ENCODE data around the gene SULT1A2. TPM values are rescaled to one million over a fixed set of nuclear protein-coding genes. Genes with fewer than 3 reads are reported as not detected.

SULT1A2 gene
- total and polyA plus RNA-seq, 7 donors, result 0.09 to 1.5 (median 0.34) TPM; not detected in 2

- Histone ChIP-seq H3K27ac (no peak overlapping the region), H3K4me3 (no peak overlapping the region), H3K36me3 (ENCODE audit: insufficient read depth in 1 of 2, low read depth in 1 of 2) (peaks cover 0 to 9% of the 10 kb centered on the region in 2 donors), H3K9me3 (no peaks in the 10 kb centered on the region), H3K27me3 (ENCODE audit: insufficient read depth in 3 of 3, low read length in 2 of 3) (no peaks in the 10 kb centered on the region), H3K4me1 (peaks cover 10% of the 10 kb centered on the region)
- TF ChIP-seq CTCF (IDR thresholded peaks at IDR 0.05), result no peak
- ATAC-seq (no peak), DNase-seq (no peak)
- intact Hi-C loops (cut with DNase I), result loop anchor here in 1 of 2 donors (5.0 kb wide), 1 partner anchor 35 kb away; no protein-coding TSS in a partner anchor
- 95 to 98% (median 95%) methylated on average over 9 of the region's 9 CpGs for WGBS, 3 donors
Observed at GRCh38 chr16:28607116-28607623, 10.3 kb upstream of the SULT1A2 start.

GRCh38 chr16:28606291-28607115, 9.7 kb upstream of the SULT1A2 start:
- no peaks in the 10 kb centered on the region for H3K27me3 ChIP-seq (ENCODE audit: insufficient read depth in 3 of 3, low read length in 2 of 3)
- H3K27ac ChIP-seq, result no peak overlapping the region
- no peak for TF ChIP-seq CTCF (IDR thresholded peaks at IDR 0.05)
- H3K36me3 ChIP-seq (ENCODE audit: insufficient read depth in 1 of 2, low read depth in 1 of 2), result peaks cover 0 to 9% of the 10 kb centered on the region in 2 donors
- intact Hi-C loops (cut with DNase I), result loop anchor here in 1 of 2 donors (5.0 kb wide), 1 partner anchor 34 kb away; no protein-coding TSS in a partner anchor
- H3K9me3 ChIP-seq, result no peaks in the 10 kb centered on the region
- WGBS, 3 donors, result 86 to 92% (median 90%) methylated on average over 15 to 16 of the region's 16 CpGs
- no peak for ATAC-seq
- DNase-seq, result no peak
- H3K4me1 ChIP-seq, result peaks cover 10% of the 10 kb centered on the region
- H3K4me3 ChIP-seq, result no peak overlapping the region

- Histone ChIP-seq H3K27ac (no peak overlapping the region), H3K27me3 (ENCODE audit: insufficient read depth in 3 of 3, low read length in 2 of 3) (no peaks in the 10 kb centered on the region), H3K9me3 (no peaks in the 10 kb centered on the region), H3K4me1 (peaks cover 2% of the 10 kb centered on the region), H3K36me3 (ENCODE audit: insufficient read depth in 1 of 2, low read depth in 1 of 2) (peaks cover 0 to 9% of the 10 kb centered on the region in 2 donors), H3K4me3 (no peak overlapping the region)
- intact Hi-C loops (cut with DNase I), result no loop called here
- ATAC-seq (no peak), DNase-seq (no peak)
- WGBS, 3 donors, result 66 to 81% (median 75%) methylated on average over 8 of the region's 8 CpGs
- no peak for TF ChIP-seq CTCF (IDR thresholded peaks at IDR 0.05)
Observed at GRCh38 chr16:28604186-28604565, 7.3 kb upstream of the SULT1A2 start.

- no peaks in the 10 kb centered on the region for H3K27me3 ChIP-seq (ENCODE audit: insufficient read depth in 3 of 3, low read length in 2 of 3)
- H3K4me3 ChIP-seq, result no peak overlapping the region
- no peaks in the 10 kb centered on the region for H3K4me1 ChIP-seq
- intact Hi-C loops (cut with DNase I), result no loop called here
- ATAC-seq (no peak), DNase-seq (no peak)
- H3K27ac ChIP-seq, result no peak overlapping the region
- no peak for TF ChIP-seq CTCF (IDR thresholded peaks at IDR 0.05)
- WGBS, 3 donors, result 62 to 72% (median 69%) methylated on average over 11 of the region's 11 CpGs
- H3K9me3 ChIP-seq, result no peaks in the 10 kb centered on the region
- peaks cover 0 to 9% of the 10 kb centered on the region in 2 donors for H3K36me3 ChIP-seq (ENCODE audit: insufficient read depth in 1 of 2, low read depth in 1 of 2)
Observed at GRCh38 chr16:28603381-28604185, 6.7 kb upstream of the SULT1A2 start.
